ENCODE measurements around the gene SLC23A3. TPM values are rescaled to one million over a fixed set of nuclear protein-coding genes. Genes with fewer than 3 reads are reported as not detected.
A peak's percentile ranks its signal among the peaks of the same experiment; 100 is the strongest.

SLC23A3 gene
- total RNA-seq, 4 donors from 2014 or later = 0.10 to 4.4 (median 1.0) TPM

DNA sequence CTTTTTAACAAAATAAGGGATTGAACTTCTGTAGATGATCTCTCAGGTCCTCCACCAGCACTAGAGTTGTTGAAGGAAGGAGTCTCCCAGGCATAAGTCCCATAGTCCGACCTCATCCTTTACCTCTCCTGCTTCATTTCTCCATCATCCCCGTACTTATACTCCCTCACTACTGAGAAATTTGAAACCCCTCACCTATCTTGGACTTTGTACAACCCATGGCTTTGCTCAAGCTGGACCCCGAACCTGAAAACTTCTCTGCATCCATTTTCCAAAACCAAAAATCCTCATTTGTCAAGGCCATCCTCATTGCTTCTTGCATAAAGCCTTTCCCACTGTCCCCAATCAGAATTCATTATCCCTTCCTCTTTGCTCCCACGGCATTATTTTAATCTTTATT is 8.7 kb downstream of the SLC23A3 start:
- WGBS, 2 donors = 76 to 80% methylated on average over 4 of the region's 4 CpGs
- no peak for TF ChIP-seq POLR2A (IDR thresholded peaks at IDR 0.05)
- TF ChIP-seq, protein P1, sequence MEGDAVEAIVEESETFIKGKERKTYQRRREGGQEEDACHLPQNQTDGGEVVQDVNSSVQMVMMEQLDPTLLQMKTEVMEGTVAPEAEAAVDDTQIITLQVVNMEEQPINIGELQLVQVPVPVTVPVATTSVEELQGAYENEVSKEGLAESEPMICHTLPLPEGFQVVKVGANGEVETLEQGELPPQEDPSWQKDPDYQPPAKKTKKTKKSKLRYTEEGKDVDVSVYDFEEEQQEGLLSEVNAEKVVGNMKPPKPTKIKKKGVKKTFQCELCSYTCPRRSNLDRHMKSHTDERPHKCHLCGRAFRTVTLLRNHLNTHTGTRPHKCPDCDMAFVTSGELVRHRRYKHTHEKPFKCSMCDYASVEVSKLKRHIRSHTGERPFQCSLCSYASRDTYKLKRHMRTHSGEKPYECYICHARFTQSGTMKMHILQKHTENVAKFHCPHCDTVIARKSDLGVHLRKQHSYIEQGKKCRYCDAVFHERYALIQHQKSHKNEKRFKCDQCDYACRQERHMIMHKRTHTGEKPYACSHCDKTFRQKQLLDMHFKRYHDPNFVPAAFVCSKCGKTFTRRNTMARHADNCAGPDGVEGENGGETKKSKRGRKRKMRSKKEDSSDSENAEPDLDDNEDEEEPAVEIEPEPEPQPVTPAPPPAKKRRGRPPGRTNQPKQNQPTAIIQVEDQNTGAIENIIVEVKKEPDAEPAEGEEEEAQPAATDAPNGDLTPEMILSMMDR (IDR thresholded peaks at IDR 0.05) = no peak
- DNase-seq (ENCODE audit: low spot score in 2 of 2) = no peak
- intact Hi-C loops (cut with DNase I; ENCODE audit: low total_unique reads) = loop anchor here (5.0 kb wide), 1 partner anchor 136 kb away; no protein-coding TSS in a partner anchor
- no peak overlapping the region for H3K4me3 ChIP-seq (ENCODE audit: low read depth, poor library complexity, severe bottlenecking)

DNA sequence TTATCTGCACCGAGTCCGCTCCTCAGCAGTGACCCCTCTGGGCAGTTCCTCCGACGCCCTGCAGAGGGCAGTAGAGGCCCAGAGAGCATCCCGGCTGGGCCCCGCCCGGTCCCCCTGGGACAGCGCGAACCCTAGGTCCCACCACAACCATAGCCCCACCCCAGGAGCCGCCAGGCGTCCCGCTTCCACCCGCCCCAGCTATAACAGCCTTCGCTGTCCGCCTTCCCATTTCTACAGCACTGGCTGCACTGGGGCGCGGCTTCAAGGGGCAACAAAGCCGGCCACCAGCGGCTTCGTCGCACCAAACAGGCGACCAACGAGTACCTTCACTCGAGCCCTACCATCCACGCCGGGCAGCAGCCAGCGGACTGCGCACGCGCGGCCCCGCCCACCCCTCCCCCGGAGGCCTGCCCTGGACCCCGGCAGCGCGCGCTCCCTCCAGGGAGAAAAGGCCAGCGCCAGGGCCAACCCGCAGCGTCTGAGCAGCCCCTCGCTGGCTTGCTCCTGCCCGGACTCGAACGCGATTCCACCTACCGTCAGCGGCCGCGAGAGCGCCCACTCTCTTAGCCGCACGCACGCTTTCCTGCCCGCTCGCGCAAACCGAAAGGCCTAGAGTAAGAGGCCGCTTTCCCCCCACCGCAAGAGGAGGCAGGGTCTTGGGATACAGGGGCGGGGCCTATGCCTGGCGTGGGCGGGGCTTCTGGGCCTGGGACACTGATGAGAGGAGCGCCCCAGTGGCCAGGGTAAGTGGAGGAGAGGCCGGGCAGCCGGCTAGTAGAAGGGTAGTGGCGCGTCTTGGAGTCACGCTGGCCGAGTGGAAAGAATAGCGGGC is 9.4 kb downstream of the SLC23A3 start, which contains the start of gene NHEJ1:
Gene NHEJ1 (minus strand): TSS at position 630 of the 832 bp plus-strand sequence. CDS start 2,453 bp downstream, outside the sequence.
- whole genome bisulfite sequencing, 2 donors = 0% methylated on average over 44 to 50 of the region's 70 CpGs
- DNase-seq (ENCODE audit: low spot score in 2 of 2) = peak; percentile 96 to 99
- TF ChIP-seq, protein P1 (IDR thresholded peaks at IDR 0.05) = peak in 1 of 3 donors; percentile 96
- TF ChIP-seq POLR2A (IDR thresholded peaks at IDR 0.05) = no peak
- intact Hi-C loops (cut with DNase I; ENCODE audit: low total_unique reads) = loop anchor here (5.0 kb wide), 1 partner anchor 137 kb away; no protein-coding TSS in a partner anchor
- H3K4me3 ChIP-seq (ENCODE audit: low read depth, poor library complexity, severe bottlenecking) = peak within 1 kb of the TSS; percentile 19

DNA sequence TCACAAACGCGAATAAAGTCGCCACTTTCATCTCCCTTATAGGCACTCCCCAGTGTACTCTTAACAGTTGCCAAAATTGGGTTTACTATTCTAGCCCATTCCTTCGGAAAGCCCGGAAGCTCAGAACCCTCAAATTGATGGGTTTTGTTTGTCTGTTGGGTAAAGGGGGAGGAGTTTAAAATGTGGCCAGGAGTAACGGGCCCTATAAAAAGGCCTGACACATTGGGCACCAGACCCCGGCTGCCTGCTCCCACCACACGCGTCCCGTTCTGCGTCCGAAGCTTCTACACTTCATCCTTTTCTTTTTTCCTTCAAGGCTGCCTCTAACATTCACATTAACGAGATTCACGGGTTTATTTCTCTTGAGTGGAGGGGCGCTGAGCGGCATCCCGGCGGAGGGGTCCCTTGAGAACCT is 10.1 kb downstream of the SLC23A3 start:
- no peak for TF ChIP-seq POLR2A (IDR thresholded peaks at IDR 0.05)
- TF ChIP-seq, protein P1 (IDR thresholded peaks at IDR 0.05) = no peak
- intact Hi-C loops (cut with DNase I; ENCODE audit: low total_unique reads) = loop anchor here (5.0 kb wide), 2 partner anchors 132 to 138 kb away; no protein-coding TSS in a partner anchor
- H3K4me3 ChIP-seq (ENCODE audit: low read depth, poor library complexity, severe bottlenecking) = no peak overlapping the region
- WGBS, 2 donors = 8 to 9% methylated on average over 18 of the region's 18 CpGs
- no peak for DNase-seq (ENCODE audit: low spot score in 2 of 2)

DNA sequence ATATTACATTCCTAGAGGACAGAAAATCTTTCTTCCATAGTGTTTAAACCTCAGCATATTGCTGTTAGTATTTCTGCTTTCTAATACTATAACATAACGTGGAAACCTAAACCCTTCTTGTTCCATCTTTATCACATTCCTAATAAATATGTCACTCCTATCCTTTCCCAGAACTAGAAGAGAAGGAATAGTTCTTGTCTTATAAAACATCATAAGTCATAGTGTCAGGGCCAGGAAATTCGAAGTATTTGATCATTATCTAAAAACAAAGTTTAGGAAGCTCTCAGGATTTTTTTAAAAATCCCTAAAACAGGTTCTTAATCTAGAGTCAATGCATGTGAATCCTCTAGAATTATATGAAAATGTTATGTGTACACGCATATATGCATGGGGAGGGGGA is 11.2 kb downstream of the SLC23A3 start:
- TF ChIP-seq POLR2A (IDR thresholded peaks at IDR 0.05) = no peak
- TF ChIP-seq, protein P1 (IDR thresholded peaks at IDR 0.05) = no peak
- intact Hi-C loops (cut with DNase I; ENCODE audit: low total_unique reads) = loop anchor here (5.0 kb wide), 1 partner anchor 131 kb away; no protein-coding TSS in a partner anchor
- DNase-seq (ENCODE audit: low spot score in 2 of 2) = no peak
- H3K4me3 ChIP-seq (ENCODE audit: low read depth, poor library complexity, severe bottlenecking) = no peak overlapping the region
- WGBS, 2 donors = 78 to 81% methylated on average over 3 of the region's 3 CpGs

DNA sequence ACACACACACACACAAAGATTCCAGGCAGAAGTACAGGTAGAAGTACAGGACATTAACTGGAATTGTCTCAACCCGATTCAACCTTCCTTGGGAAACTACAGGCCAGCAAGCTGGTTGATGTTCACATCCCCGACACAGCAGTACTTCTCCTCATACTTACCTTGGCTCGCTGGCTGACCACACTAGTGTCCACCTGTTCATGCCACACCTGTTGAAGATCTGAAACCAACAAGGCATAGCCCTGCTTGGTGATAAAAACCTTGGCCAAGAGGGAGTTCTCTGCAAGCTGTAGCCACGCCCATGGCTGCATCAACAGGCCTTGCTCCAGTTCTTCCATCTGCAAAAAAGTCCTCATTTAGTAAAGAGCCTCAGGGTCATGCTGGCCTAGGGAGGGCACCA is 11.8 kb downstream of the SLC23A3 start:
- TF ChIP-seq POLR2A (IDR thresholded peaks at IDR 0.05) = no peak
- TF ChIP-seq, protein P1 (IDR thresholded peaks at IDR 0.05) = no peak
- WGBS, 2 donors = 89 to 94% methylated on average over 4 of the region's 4 CpGs
- peak in 1 of 2 donors; percentile 14 for DNase-seq (ENCODE audit: low spot score in 2 of 2)
- intact Hi-C loops (cut with DNase I; ENCODE audit: low total_unique reads) = loop anchor here (5.0 kb wide), 1 partner anchor 131 kb away; no protein-coding TSS in a partner anchor
- H3K4me3 ChIP-seq (ENCODE audit: low read depth, poor library complexity, severe bottlenecking) = no peak overlapping the region

Measured in lower leg skin (tissue), 4 donors.